ENCODE results near the gene TACR2.

Gene TACR2

DNA sequence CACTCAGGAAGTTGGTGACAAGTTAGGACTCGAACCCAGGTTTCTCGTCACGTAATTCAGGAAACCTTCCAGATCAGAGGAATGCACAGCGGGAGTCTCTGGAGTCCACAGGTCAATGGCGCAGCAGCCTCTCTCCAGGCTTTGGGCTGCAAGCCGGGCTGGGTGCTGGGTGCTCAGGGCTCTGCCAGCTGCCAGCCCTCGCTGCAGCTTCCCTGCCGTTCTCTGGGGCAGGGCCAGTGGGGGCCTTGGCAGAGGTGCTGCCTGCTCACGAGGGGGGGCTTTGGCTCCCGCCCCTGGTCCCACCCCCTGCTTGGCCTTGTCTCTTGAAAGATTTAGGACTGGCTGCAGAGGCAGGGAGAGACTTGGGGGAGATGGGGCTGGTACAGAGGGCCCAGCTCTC is at the start of gene TACR2:
Gene TACR2 (minus strand): TSS at position 224 of the 400 bp plus-strand sequence. CDS start 595 bp downstream, outside the sequence.
- Histone ChIP-seq H3K9me3 (ENCODE audit: insufficient read depth, low read depth, low read length) (no peaks in the 10 kb centered on the region), H3K4me3 (ENCODE audit: low read length) (no peak within 1 kb of the TSS), H3K27ac (ENCODE audit: low read length) (no peak within 1 kb of the TSS), H3K27me3 (ENCODE audit: insufficient read depth, low read length) (no peaks in the 10 kb centered on the region), H3K36me3 (ENCODE audit: insufficient read depth, low read depth, low read length) (no peaks in the 10 kb centered on the region), H3K9ac (ENCODE audit: low read depth, low read length) (no peak within 1 kb of the TSS), H3K4me1 (ENCODE audit: insufficient read depth, low read length) (no peaks in the 10 kb centered on the region)

DNA sequence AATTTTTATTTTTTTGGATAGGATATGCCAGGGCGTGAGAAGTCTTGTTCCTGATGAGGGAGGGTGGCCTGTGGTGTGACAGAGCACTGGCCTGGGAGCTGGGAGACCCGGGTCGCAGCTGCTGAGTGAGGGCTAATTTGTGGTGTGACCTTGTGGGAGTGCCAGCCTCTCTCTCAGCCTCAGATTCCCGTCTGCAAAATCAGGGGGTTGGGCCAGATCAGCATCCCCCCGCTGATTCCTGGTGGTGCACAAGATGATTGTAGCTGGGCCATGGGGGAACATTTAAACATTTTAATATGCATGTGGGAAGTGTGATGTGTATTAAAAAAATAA is 49.4 kb upstream of the TACR2 start:
- Histone ChIP-seq H3K4me3 (ENCODE audit: low read length) (no peak overlapping the region), H3K36me3 (ENCODE audit: insufficient read depth, low read depth, low read length) (no peaks in the 10 kb centered on the region), H3K4me1 (ENCODE audit: insufficient read depth, low read length) (peaks cover 9% of the 10 kb centered on the region; the same call in 1 of the 2 replicates), H3K9me3 (ENCODE audit: insufficient read depth, low read depth, low read length) (no peaks in the 10 kb centered on the region), H3K9ac (ENCODE audit: low read depth, low read length) (no peak overlapping the region), H3K27ac (ENCODE audit: low read length) (no peak overlapping the region), H3K27me3 (ENCODE audit: insufficient read depth, low read length) (no peaks in the 10 kb centered on the region)

DNA sequence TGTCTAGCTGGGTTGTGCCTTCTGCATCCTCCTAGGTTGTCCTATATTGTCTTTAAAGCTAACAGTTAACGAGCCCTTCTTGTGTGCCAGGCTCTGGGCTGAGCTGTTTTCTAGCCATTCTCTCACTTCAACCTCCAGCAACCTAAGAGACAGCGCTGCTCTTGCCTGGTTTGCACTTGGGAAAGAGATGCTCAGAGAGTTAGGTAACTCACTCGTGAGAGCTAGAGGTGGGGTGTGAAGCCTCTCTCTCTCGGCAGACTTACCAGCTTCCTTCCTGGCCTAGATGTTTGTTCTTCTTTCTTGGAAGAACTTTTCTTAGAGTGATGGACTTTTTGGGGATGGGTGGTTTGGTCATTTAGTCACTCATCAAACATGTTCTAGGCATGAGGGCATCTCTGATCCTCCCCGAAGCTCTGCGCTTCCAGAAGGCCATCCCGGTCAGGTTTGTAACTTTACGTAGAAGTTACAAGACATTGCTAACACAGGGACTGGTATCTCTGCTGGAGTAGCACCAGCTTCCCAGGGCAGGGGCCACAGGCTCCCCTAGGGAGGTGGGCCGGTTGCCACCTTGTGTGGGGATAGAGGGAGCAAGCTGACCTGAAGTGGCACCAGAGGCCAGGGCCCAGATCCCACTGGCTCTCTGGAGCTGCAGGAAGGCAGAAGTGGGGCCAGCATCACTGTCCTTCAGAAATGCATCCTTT is 48.9 kb upstream of the TACR2 start:
- no peaks in the 10 kb centered on the region for H3K36me3 ChIP-seq (ENCODE audit: insufficient read depth, low read depth, low read length)
- H3K27ac ChIP-seq (ENCODE audit: low read length): no peak overlapping the region
- H3K4me1 ChIP-seq (ENCODE audit: insufficient read depth, low read length): peaks cover 9% of the 10 kb centered on the region; the same call in 1 of the 2 replicates
- no peak overlapping the region for H3K9ac ChIP-seq (ENCODE audit: low read depth, low read length)
- no peak overlapping the region for H3K4me3 ChIP-seq (ENCODE audit: low read length)
- H3K9me3 ChIP-seq (ENCODE audit: insufficient read depth, low read depth, low read length): no peaks in the 10 kb centered on the region
- H3K27me3 ChIP-seq (ENCODE audit: insufficient read depth, low read length): no peaks in the 10 kb centered on the region

DNA sequence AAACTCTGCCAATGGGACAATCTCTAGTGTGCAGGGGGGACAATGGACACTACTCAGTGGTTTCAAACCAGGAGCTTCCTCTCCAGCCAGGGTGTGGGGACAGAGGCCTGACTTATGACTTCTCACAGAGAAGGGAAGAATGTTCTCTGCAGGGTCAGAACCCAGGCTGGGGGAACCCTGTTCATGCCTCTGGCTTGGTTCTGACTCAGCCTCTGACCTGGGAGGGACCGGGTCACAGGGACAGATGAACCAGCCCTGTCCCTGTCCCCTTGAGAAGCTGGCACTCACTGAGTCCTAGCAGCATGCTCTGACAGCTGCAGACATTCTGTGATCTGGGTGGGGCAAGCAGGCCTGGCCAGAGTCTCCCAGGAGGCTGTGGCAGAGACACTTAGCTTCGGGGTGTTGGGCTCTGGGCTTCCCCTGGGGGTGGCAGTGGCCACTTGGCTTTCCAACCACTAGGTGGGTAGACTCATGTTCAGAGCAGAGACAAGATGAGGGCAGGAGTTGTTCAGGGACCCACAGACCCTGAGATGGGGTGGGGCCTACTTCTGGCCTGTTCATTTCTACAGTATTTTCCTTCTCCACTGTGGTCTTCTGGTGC is 48.2 kb upstream of the TACR2 start:
- H3K27me3 ChIP-seq (ENCODE audit: insufficient read depth, low read length): no peaks in the 10 kb centered on the region
- peaks cover 9% of the 10 kb centered on the region; the same call in 1 of the 2 replicates for H3K4me1 ChIP-seq (ENCODE audit: insufficient read depth, low read length)
- H3K4me3 ChIP-seq (ENCODE audit: low read length): no peak overlapping the region
- no peak overlapping the region for H3K27ac ChIP-seq (ENCODE audit: low read length)
- no peaks in the 10 kb centered on the region for H3K9me3 ChIP-seq (ENCODE audit: insufficient read depth, low read depth, low read length)
- H3K9ac ChIP-seq (ENCODE audit: low read depth, low read length): no peak overlapping the region
- H3K36me3 ChIP-seq (ENCODE audit: insufficient read depth, low read depth, low read length): no peaks in the 10 kb centered on the region

DNA sequence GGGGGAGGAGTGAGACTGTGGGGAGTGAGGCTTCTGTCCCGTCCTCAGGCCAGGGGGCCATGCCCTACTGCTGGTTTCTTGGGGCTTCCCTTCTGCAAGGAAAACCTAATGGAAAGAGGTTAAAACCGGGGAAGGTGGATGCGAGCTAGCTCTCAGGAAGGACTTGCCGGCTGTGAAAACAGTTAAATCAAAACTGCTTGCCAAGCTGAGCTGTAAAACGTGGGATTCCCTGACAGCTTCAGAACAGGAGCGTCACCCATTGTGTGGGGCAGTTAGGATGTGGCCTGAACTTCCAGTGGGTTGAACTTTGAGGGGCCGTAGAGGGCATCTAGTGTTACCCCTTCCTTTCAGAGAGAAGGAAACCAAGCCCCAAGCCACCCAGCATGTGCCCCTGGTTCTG is 47.7 kb upstream of the TACR2 start:
- Histone ChIP-seq H3K9me3 (ENCODE audit: insufficient read depth, low read depth, low read length) (no peaks in the 10 kb centered on the region), H3K9ac (ENCODE audit: low read depth, low read length) (no peak overlapping the region), H3K36me3 (ENCODE audit: insufficient read depth, low read depth, low read length) (no peaks in the 10 kb centered on the region), H3K4me1 (ENCODE audit: insufficient read depth, low read length) (peaks cover 9% of the 10 kb centered on the region; the same call in 1 of the 2 replicates), H3K4me3 (ENCODE audit: low read length) (no peak overlapping the region), H3K27me3 (ENCODE audit: insufficient read depth, low read length) (no peaks in the 10 kb centered on the region), H3K27ac (ENCODE audit: low read length) (no peak overlapping the region)

DNA sequence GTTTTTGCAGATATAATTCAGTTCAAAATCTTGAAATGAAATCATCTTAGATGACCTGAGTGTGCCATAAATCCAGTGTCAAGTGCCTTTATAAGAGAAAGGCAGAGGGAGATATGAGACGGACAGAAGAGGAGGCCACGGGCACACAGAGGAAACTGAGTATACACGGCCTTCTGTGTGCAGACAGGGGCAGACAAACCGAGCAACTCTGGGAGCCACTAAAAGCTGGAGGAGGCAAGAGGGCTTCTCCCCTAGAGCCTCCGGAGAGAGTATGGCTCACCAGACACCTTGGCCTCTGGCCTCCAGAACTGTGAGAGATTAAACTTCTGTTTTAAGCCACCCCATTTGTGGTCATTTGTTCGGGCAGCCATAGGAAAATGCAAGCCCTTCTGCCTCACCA is 47.2 kb upstream of the TACR2 start:
- H3K4me1 ChIP-seq (ENCODE audit: insufficient read depth, low read length): peaks cover 6% of the 10 kb centered on the region; the same call in 1 of the 2 replicates

DNA sequence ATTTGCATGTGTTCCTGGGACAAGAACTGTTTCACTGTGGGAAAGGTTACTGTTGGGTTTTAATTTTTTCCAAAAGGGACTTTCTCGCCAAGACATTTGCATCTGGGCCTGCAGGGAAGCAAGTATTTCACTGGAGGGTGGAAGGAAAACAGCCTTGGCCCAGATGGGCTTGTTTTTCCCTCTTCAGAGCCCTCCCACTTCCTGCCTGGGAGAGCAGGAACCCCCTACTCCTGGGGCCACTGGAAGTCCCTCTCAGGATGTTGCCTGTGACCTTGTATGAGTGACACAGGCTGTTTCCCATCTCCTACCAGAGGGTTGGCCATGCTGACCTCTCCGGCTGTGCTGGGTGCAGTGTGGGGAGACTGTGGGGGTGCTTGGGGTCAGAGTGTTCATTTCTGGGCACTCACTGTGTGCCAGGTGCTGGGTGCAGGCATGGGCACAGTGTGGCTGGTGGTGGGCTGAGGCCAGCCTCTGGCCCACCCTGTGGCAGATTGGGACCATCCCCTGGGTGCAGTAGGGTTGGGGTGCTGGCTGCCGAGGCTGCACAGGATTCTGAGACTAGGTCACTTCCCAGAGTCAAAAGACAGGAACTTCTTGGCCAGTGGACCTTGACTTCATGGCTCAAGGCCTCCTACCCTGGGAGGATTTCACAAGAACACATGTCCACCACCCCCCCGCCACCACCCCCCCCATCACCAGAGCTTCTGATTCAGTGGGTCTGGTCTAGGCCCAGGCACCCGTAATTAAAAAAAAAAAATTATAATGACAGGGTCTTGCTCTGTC is 44.7 kb upstream of the TACR2 start:
- Histone ChIP-seq H3K9ac (ENCODE audit: low read depth, low read length) (no peak overlapping the region), H3K4me3 (ENCODE audit: low read length) (no peak overlapping the region), H3K27ac (ENCODE audit: low read length) (no peak overlapping the region), H3K36me3 (ENCODE audit: insufficient read depth, low read depth, low read length) (no peaks in the 10 kb centered on the region), H3K9me3 (ENCODE audit: insufficient read depth, low read depth, low read length) (no peaks in the 10 kb centered on the region), H3K4me1 (ENCODE audit: insufficient read depth, low read length) (no peaks in the 10 kb centered on the region), H3K27me3 (ENCODE audit: insufficient read depth, low read length) (no peaks in the 10 kb centered on the region; the same call in 1 of the 2 replicates)

More for the DNA sequence above, 47.2 kb upstream of the TACR2 start:
- no peak overlapping the region for H3K27ac ChIP-seq (ENCODE audit: low read length)
- H3K4me3 ChIP-seq (ENCODE audit: low read length): no peak overlapping the region
- H3K36me3 ChIP-seq (ENCODE audit: insufficient read depth, low read depth, low read length): no peaks in the 10 kb centered on the region
- H3K27me3 ChIP-seq (ENCODE audit: insufficient read depth, low read length): no peaks in the 10 kb centered on the region
- H3K9me3 ChIP-seq (ENCODE audit: insufficient read depth, low read depth, low read length): no peaks in the 10 kb centered on the region
- no peak overlapping the region for H3K9ac ChIP-seq (ENCODE audit: low read depth, low read length)

DNA sequence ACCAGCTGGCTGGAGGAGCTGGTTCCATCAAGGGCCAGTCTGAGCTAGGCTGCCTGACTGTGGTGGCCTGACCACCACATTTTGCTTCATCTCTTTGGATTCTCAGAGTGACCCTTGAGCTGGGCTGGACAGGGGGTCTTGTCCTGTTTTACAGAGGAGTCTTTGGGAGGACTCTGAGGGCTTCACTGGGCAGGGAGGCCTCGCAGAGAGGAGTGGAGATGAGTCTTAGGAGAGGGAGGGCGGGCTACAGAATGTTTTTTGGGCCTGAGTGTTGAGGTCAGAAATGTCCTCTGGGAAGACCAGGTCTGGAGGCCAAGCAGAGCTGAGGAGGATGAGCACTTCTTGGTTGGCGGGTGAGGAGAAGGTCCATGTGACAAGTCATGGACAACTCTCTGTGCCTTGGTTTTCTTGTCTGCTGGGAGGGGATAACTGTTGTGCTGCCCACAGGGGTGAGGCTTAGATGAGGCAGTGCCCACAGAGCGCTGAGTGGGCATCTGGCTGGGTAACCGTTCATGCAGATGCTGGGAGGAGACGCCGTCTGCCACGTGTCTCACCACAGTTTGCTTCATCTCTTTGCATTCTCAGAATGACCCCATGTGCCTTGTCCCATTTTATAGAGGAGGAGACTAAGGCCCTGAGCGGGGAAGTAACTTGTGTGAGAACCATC is 44.0 kb upstream of the TACR2 start:
- Histone ChIP-seq H3K36me3 (ENCODE audit: insufficient read depth, low read depth, low read length) (no peaks in the 10 kb centered on the region), H3K27me3 (ENCODE audit: insufficient read depth, low read length) (no peaks in the 10 kb centered on the region; the same call in 1 of the 2 replicates), H3K4me1 (ENCODE audit: insufficient read depth, low read length) (no peaks in the 10 kb centered on the region), H3K27ac (ENCODE audit: low read length) (no peak overlapping the region), H3K4me3 (ENCODE audit: low read length) (no peak overlapping the region), H3K9ac (ENCODE audit: low read depth, low read length) (no peak overlapping the region), H3K9me3 (ENCODE audit: insufficient read depth, low read depth, low read length) (no peaks in the 10 kb centered on the region)

DNA sequence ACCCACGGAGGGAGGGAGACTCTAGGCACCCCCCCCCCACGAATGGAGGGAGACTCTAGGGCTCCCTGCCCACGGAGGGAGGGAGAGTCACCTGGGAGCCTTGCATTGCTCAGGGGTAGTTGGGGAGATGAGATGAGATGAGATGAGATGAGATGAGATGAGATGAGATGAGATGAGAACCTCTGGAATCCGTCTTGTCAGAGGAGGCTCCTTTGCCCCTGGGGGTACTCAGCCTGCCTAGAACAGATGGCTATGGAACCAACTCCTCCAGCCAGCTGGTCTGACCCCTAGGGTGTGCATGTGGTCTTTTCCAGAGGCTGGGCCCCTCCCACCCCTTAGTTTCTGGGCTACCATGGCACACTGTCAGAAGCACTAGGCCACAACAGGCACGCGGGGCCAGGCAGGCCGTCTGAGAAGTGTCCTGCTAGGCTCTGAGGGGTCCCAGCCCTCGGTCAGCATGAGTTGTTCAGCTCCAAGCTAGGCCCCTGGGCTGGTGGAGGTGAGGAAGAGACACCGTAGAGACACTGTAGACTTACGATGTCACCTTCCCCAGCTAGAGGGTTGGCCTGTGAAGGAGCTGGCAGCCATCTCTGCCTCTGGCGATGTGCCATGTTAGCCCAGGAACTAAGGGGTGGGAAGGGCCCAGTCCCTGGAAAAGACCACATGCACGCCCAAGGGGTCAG is 43.3 kb upstream of the TACR2 start:
- Histone ChIP-seq H3K27ac (ENCODE audit: low read length) (no peak overlapping the region), H3K9ac (ENCODE audit: low read depth, low read length) (no peak overlapping the region), H3K36me3 (ENCODE audit: insufficient read depth, low read depth, low read length) (no peaks in the 10 kb centered on the region), H3K27me3 (ENCODE audit: insufficient read depth, low read length) (no peaks in the 10 kb centered on the region; the same call in 1 of the 2 replicates), H3K4me1 (ENCODE audit: insufficient read depth, low read length) (no peaks in the 10 kb centered on the region), H3K4me3 (ENCODE audit: low read length) (no peak overlapping the region), H3K9me3 (ENCODE audit: insufficient read depth, low read depth, low read length) (no peaks in the 10 kb centered on the region)

DNA sequence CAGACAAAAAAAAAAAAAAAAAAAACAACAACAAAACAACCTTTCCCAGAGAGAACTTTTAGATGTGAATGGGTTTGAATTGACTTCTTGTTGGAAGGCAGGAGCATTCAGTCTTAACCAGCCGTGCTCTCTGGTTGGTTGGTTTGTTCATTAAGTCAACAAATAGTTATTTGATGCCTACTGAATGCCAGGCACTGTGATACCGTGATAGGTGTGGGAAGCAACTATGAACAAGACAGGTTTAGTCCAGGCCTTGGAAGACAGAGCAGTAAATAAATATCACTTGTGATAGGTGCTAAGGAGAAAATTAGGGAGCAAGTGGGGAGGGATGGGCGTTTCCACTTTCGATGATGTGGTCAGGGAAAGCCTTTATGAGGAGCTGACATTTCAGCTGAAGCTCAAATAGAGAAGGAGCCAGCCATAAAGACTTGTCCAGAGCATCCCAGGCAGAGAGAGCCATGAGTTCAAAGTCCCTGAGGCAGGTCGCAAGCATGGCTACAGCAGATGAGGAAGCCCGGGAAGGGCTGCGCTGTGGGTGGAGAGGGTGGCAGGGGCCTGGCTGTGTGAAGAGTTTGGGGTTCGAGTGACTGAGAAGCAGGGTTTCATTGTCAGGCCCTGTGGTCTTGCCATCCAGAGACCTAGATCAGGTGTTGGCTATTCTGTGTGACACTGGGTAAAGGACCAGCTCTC is 42.5 kb upstream of the TACR2 start:
- Histone ChIP-seq H3K9ac (ENCODE audit: low read depth, low read length) (no peak overlapping the region), H3K27me3 (ENCODE audit: insufficient read depth, low read length) (no peaks in the 10 kb centered on the region; the same call in 1 of the 2 replicates), H3K9me3 (ENCODE audit: insufficient read depth, low read depth, low read length) (no peaks in the 10 kb centered on the region), H3K27ac (ENCODE audit: low read length) (no peak overlapping the region), H3K36me3 (ENCODE audit: insufficient read depth, low read depth, low read length) (no peaks in the 10 kb centered on the region), H3K4me3 (ENCODE audit: low read length) (no peak overlapping the region), H3K4me1 (ENCODE audit: insufficient read depth, low read length) (no peaks in the 10 kb centered on the region)
